SH-SY5Y (cell line): ENCODE results near the gene HRH1.

ENCODE experiments used
- GATA2 ChIP-seq: IDR thresholded peaks from 2 replicates; pipeline ENCODE4 v1.6.1; 2011; ENCODE audit warnings: mild to moderate bottlenecking, low read depth, low read length
- GATA3 ChIP-seq: IDR thresholded peaks from 2 replicates; pipeline ENCODE4 v1.6.1; 2011; ENCODE audit warnings: low read depth, mild to moderate bottlenecking, low read length, moderate library complexity

The HRH1 gene

DNA sequence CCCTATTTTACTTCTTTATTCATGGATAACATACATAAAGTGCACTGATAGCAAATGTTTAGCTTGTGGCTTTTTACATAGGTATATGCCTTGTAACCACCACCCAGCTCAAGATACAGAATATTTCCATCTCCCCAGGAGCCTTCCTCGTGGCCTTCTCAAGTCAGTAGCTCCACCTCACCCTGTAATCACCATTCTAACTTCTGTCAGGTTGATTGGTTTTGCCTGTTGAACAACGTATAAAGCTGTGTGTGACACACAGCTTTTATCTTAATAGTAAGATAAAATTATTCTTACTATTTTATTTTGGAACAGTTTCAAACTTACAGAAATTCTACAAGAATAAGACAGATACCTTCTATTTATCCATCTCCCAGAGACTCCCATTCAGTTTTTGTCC, 131.2 kb downstream of the HRH1 start:
- TF ChIP-seq GATA3 (no peak), GATA2 (no peak)

DNA sequence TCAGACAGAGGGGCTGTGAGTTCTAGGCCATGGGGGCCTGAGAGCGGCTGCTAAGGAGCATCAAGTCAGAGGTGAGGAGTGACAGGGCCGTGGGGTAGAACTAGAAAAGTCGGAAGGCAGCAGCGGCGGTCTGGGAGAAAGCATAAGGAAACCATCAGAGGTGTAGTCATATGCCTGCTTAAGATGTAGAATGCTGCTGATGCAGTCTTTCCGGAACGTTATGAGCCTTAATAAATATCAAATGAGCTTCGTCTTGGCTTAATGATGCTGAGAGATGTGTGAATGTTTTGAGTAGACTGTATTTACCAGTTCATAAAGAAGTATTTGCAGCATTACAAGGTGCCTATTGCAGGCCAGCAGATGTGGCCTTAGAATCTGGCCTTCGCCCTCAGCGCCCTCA, 133.1 kb downstream of the HRH1 start:
- TF ChIP-seq GATA2 (no peak), GATA3 (no peak)

DNA sequence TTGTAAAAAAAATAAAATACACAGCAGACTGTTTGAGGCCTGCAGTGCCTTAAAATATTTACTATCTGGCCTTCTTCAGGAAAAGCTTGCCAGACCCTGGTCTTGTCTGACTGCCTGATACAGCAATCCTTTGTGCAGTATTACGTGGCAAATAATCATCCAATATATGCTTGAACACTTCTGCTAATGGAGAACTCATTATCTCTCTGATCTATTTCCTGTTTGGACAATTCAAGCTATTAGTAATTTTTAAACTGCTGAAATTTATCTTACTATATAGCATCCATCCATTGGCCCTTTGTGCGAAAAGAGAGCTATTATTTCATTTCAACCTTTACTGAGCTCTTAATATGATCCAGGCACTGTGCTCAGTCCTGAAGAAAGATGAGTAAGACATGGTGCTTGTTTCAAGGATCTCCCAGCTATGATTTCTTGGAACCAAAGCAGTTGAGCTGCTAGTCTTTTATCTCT, 133.8 kb downstream of the HRH1 start:
- no peak for TF ChIP-seq GATA3
- no peak for TF ChIP-seq GATA2

GRCh38 chr3:11288786-11289637, 134.7 kb downstream of the HRH1 start:
- TF ChIP-seq GATA3 (no peak), GATA2 (no peak)

GRCh38 chr3:11289864-11290263, 135.6 kb downstream of the HRH1 start:
- TF ChIP-seq GATA3 = no peak
- no peak for TF ChIP-seq GATA2

GRCh38 chr3:11290743-11291680, 136.7 kb downstream of the HRH1 start:
- TF ChIP-seq GATA3 (no peak), GATA2 (no peak)

DNA sequence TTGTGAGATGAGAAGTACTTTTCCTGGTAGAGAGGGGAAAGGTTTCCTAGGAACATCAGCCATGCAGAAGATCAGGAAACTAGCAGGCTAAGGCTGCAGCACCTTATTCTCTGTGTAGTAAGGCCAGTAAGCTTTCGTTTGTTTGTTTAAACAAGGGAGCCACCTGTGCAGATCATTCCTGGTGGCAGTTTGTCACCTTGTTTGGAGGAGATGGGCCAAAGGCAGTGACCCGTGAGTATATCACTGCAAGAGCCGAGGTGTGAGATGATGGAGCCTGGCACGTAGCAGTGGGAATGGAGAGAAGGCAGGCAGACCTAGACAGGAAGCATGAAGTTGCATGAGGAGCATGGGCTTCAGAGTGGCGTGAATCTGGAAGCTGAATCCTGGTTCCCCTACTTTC, 137.5 kb downstream of the HRH1 start:
- TF ChIP-seq GATA2 (no peak), GATA3 (no peak)

- TF ChIP-seq GATA2 = no peak
- TF ChIP-seq GATA3 = no peak
These were observed 142.8 kb downstream of the HRH1 start for GRCh38 chr3:11297126-11297525.

DNA sequence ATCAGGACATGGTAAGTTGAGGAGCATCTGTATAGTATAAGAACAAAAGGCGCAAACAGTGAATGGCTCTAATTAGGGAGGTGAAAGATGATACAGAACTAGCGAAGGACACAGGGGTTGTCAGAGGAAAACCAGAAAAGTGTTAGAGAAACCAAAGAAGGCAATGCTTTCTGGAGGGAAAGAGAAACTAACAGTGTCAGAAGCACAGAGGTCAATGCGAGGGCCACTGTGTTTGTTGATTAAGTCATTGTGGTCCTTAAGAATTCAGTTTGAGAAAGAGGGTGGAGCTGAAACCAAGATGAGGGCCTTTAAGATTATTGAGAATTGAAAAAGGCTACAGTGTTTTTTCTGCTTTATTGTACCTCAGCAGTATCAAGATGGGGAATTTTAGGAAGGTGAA, 146.7 kb downstream of the HRH1 start:
- no peak for TF ChIP-seq GATA2
- TF ChIP-seq GATA3 = no peak

GRCh38 chr3:11302444-11302843, 148.2 kb downstream of the HRH1 start:
- TF ChIP-seq GATA2 (no peak), GATA3 (no peak)

DNA sequence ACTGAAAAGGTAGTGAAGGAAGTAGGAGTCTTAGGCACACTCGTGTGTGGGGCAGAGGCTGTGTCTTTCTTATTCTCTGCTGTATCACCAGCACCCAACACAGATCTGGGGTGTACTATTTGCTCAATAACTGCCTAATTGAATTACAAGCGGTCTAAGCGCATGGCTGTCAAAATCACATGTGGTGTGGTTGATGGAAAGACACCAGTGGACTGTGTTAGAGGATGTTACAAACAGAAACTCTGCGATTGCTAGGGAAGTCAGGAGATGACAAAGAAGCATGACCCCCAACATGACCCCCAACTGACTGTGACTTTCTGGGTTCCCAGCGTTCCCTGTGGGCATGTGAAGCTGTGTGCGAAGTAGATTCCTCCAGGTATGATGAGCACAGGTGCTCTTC, 149.9 kb downstream of the HRH1 start:
- TF ChIP-seq GATA2 (no peak), GATA3 (no peak)

DNA sequence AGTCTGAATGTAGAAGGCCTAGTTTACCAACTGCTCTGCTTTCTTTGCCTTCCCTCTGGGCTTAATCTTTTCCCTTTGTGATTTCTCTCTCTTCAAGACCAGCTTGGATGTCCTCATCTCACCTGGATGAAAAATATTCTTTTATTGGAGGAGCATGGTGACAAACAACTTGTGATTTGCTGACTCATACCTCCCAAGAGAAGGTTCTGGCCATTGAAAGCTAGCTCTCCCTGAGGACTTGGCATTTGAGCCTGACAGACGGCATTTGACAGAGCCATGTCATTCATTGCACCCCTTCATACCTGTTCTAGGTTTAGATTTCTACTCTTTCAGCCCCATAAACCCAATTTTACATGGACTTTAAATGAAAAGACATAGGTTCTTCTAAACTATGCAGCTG, 151.2 kb downstream of the HRH1 start:
- no peak for TF ChIP-seq GATA2

GRCh38 chr3:11306817-11307589, 152.7 kb downstream of the HRH1 start:
- TF ChIP-seq GATA3 (no peak), GATA2 (no peak)
